ENCODE results near the gene LYSMD3.

Gene LYSMD3

DNA sequence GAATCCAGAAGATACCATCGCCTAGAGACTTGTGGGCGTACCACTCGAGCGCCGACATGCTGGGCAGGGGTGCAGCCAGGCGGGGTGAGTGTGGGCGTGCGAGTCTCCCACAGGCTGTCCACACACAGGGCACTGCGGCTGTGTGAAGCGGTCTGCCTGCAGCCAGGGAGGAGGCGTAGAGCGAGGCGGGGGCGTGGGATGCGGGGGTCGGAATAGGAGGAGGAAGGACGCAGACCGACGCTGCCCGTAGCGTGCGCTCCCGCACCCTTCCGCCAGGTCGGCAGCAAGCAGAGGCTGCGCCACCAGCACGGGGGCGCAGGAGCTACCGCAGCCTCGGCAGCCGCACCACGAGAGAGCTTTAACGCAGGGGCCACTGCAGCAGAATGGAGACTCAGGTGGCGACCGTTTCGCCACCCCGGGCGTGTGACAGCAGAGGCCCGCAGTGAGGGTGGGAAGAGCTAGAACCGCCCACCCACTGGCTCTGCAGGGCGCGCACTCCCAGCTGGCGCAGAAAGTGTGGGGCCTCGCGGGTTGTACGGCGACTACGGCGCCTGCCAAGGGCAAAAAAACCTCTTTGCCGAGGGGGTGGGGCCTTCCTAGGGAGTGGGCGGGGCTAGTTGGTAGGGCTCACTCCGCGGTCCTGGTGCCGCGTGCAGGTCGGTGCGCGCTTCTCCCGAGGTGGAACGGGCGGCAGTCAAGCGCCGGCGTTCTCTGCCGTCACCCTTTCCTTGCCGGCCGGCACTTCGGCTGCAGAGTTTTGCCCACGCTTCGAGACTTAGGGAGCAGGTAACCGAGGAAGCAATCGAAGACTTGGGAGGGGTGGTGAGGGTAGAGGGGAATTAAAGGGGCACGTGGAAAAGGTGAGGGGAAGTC lies 54.9 kb downstream of the LYSMD3 start, which contains the start of the genes MBLAC2 and POLR3G:
Gene MBLAC2 (minus strand): TSS at position 537 of the 873 bp plus-strand sequence. CDS start 479 bp downstream, at position 58.
Gene POLR3G (plus strand): TSS at position 630 of the 873 bp plus-strand sequence. CDS start 10,704 bp downstream, outside the sequence.
- TF ChIP-seq, protein P1, sequence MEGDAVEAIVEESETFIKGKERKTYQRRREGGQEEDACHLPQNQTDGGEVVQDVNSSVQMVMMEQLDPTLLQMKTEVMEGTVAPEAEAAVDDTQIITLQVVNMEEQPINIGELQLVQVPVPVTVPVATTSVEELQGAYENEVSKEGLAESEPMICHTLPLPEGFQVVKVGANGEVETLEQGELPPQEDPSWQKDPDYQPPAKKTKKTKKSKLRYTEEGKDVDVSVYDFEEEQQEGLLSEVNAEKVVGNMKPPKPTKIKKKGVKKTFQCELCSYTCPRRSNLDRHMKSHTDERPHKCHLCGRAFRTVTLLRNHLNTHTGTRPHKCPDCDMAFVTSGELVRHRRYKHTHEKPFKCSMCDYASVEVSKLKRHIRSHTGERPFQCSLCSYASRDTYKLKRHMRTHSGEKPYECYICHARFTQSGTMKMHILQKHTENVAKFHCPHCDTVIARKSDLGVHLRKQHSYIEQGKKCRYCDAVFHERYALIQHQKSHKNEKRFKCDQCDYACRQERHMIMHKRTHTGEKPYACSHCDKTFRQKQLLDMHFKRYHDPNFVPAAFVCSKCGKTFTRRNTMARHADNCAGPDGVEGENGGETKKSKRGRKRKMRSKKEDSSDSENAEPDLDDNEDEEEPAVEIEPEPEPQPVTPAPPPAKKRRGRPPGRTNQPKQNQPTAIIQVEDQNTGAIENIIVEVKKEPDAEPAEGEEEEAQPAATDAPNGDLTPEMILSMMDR (IDR thresholded peaks at IDR 0.05; ENCODE audit: low read depth, low read length) = no peak
- TF ChIP-seq MYC (IDR thresholded peaks at IDR 0.05; ENCODE audit: low read depth, low read length) (peak; percentile 75), POLR2A (IDR thresholded peaks at IDR 0.05; ENCODE audit: extremely low read depth, insufficient read length) (peak; percentile 83)
- TF ChIP-seq, protein P2, sequence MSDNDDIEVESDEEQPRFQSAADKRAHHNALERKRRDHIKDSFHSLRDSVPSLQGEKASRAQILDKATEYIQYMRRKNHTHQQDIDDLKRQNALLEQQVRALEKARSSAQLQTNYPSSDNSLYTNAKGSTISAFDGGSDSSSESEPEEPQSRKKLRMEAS (IDR thresholded peaks at IDR 0.05; ENCODE audit: low read depth, low read length) = peak; percentile 59

DNA sequence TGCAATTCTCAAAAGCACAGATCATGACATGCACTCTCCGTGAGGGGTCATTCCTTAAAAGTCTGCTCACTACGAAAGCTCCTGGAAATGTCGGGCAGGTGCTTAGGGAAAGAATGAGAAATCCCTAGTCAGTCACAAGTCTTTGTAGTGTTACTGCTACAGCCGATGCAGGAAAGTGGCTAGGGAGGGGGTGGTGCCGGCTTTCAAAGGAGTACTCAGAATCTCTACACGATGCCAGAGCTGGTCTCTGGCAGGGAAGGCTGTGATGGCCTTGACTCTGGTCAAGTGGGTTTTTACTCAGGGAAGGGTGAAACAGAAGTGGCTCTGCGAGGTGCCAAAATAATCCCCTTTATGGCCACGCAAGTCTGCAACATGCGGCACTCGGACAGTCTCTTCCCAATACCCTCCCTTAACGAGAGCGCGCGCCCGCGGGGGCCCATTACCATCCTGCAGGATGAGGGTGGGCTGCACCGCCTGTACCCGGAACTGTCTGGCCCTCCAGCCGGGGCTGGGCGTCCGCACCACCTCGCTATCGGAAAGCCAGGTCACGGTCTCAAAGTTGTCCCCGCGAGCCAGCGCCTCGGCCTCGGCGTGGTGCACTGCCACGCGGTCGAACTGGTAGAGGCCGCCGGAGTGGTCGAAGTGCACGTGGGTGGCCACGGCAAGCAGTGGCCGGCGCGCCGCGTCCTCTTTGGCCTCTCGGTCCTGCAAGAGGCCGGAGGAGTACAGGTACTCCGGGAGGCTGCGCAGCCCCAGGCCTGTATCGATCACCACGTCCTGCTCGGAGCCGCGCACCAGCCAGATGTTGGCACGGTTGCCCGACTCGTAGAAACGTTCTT lies 55.8 kb downstream of the LYSMD3 start:
- TF ChIP-seq, protein P2 (IDR thresholded peaks at IDR 0.05; ENCODE audit: low read depth, low read length) = peak; percentile 85
- TF ChIP-seq MYC (IDR thresholded peaks at IDR 0.05; ENCODE audit: low read depth, low read length) = peak; percentile 81
- TF ChIP-seq, protein P1 (IDR thresholded peaks at IDR 0.05; ENCODE audit: low read depth, low read length) = no peak
- DNase-seq (ENCODE audit: low read depth) = peak; percentile 54

More for the DNA sequence above, 54.9 kb downstream of the LYSMD3 start, which contains the start of the genes MBLAC2 and POLR3G:
- DNase-seq (ENCODE audit: low read depth) = peak; percentile 93
- peak within 1 kb of the TSS; percentile 81 for H3K4me3 ChIP-seq (ENCODE audit: low read depth, low read length)

DNA sequence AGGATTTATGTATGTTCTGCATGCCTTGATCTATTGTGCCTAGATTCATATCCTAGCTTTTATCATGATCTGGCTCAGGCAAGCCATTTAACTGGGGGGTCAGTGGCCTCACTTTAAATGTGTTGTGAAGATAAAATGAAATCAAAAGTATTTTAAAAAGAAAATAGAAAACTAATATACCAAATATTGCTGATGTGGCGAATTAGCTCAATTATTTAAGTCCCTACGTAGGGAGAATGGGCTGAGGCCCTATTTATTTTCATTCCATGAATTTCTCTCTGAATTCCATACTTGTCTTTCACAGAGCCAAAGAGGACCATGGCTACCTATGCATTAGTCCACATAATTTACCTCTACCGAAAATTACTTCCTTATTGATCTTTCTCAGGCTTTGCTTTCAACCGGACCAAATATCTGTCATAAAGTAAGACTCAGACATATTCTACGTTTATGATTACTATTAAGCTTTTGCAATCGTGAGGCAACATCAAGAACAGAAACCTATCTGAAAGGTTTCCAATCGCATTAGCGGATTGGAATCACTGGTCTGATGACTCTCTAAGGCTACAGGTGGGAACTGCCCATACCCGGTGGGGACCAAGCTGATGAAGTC lies 56.5 kb downstream of the LYSMD3 start:
- no peak for DNase-seq (ENCODE audit: low read depth)
- peak overlapping the region; percentile 79 for H3K4me3 ChIP-seq (ENCODE audit: low read depth, low read length)
- TF ChIP-seq, protein P1 (IDR thresholded peaks at IDR 0.05; ENCODE audit: low read depth, low read length) = no peak
- TF ChIP-seq POLR2A (IDR thresholded peaks at IDR 0.05; ENCODE audit: extremely low read depth, insufficient read length) = no peak
- TF ChIP-seq MYC (IDR thresholded peaks at IDR 0.05; ENCODE audit: low read depth, low read length) = no peak
- TF ChIP-seq, protein P2 (IDR thresholded peaks at IDR 0.05; ENCODE audit: low read depth, low read length) = no peak

More for the DNA sequence above, 55.8 kb downstream of the LYSMD3 start:
- peak overlapping the region; percentile 79 for H3K4me3 ChIP-seq (ENCODE audit: low read depth, low read length)
